CD4-positive, alpha-beta T cell treated with Interleukin-17A for 1 hour (primary cell): ENCODE measurements around the gene PDE3B.
"Not testable (repeated sequence)": the region's sequence is repeated elsewhere in the genome, so short reads cannot be mapped to it uniquely, and the experiment has no call there.

Experiments used
- DNase-seq: peaks from one replicate; pipeline ENCODE4 v3.0.0-alpha.2; 2020

The PDE3B gene

DNA sequence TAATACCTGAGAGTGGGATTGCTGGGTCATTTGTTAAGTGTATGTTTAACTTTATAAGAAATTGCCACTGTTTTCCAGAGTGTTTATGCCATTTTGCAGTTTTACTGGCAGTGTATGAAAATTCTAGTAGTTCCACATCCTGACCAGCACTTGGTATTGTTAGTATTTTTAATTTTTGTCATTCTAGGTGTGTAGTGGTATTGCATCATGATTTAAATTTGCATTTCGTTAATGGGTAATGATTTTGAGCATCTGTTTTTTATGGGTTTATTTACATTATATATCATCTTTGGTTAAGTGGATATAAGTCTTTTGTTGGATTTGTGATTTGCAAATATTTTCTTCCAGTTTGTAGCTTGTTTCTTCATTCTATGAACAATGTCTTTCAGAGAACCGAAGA lies 34.7 kb downstream of the PDE3B start:
- DNase-seq, result no peak

DNA sequence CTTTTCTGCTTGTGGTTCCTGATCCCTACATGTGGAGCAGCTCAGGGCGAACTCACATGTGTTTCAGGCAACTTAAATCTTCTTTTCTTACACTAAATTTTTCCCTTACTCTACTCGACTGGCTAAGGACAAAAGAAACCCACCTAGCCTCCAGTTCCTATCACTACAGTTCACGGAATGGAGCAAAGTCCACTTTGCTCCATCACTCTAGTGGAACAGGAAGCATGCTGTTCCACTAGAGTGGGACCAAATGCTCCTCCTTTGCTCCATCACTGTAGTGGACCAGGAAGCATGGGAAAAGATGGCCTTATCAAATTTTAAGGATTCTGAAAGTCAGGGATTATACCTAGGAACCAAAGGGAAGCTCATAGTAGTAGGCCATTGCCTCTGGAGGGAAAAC lies 36.1 kb downstream of the PDE3B start:
- DNase-seq, result no peak

DNA sequence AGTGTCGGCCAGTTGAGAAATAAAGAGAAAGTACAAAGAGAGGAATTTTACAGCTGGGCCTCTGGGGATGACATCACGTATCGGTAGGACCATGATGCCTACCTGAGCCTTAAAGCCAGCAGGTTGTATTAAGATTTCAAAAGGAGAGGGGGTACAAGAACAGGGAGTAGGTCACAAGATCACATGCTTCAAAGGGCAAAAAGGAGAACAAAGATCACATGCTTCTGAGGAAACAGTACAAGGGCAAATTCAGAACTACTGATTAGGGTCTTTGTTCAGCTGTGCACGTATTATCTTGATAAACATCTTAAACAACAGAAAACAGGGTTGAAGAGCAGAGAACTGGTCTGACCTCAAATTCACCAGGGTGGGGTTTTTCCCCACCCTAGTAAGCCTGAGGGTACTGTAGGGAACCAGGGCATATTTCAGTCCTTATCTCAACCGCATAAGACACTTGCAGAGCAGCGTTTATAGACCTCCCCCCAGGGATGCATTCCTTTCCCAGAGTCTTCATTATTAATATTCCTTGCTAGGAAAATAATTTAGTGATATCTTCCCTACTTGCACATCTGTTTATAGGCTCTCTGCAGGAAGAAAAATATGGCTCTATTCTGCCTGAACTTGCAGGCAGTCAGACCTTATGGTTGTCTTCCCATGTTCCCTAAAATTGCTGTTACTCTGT lies 40.8 kb downstream of the PDE3B start:
- DNase-seq, result not testable (repeated sequence)

DNA sequence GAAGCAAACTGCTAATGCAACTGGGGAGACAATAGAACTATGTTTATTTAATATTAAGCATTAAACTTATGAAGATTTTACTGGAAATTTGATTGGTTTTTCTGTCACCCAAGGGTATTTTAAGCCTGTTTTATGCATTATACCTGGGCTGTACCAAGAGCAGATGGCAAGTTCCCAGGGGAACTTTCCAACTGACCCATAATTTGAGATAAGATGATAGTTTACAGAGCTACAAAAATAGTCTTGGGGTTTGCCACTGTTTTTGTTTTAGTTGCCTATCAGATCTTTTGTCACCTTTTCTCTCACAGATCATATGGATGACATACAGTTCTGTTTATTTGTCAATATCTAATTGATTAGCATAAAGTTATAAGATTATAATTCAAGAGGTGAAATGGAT lies 43.9 kb downstream of the PDE3B start:
- no peak for DNase-seq

DNA sequence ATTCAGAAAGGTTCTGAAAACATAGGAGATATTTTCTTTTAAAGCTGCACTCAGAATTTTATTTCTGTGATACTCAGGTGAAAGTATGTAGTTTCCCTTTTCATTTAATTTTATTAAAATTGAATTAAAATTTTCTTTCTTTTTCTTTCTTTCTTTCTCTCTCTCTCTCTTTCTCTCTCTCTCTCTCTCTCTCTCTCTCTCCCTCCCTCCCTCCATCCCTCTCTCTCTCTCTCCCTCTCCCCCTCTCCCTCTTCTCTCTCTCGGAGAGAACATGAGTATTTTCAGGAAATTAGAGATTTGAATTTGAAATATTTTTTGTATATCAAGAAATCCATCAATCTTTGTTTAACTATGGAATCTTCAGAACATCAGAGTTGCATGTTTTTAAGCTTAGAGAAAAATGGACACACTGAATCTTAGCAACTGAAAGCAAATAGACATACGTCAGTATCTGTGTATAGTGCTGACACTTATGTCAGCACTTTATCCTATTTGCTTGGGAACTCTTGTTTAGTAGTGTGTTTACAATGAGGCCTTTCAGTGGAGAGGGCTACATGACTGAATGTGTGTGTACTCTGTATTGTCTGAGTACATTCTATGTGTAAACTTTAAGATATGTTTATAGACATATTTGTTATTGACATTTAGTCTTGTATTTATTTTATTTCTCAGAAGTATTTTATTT lies 44.5 kb downstream of the PDE3B start:
- peak; percentile 13 for DNase-seq

- DNase-seq, result not testable (repeated sequence)
These were observed 52.1 kb downstream of the PDE3B start for GRCh38 chr11:14695656-14696055.

DNA sequence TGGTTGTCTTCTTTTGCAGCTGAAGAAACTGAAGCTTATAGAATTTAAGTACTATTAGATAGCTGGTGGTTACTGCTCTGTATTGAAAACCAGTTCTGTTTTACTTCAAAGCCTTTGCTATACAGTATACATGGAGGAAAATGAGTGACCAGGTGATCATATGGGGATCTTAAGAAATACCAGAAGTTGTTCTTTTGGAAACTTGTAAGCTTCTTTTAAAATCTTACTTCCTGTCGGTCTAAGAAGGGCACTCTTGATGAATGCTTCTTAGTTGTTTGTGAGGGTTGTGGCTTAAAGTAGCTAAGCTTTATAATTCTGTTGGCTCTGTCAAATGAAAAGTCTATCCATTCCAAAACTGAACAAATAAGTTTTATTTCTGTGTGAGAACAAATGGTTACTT lies 55.2 kb downstream of the PDE3B start:
- no peak for DNase-seq

GRCh38 chr11:14700593-14700992 lies 57.0 kb downstream of the PDE3B start:
- no peak for DNase-seq

- no peak for DNase-seq
These were observed 59.2 kb downstream of the PDE3B start for GRCh38 chr11:14702760-14703159.

DNA sequence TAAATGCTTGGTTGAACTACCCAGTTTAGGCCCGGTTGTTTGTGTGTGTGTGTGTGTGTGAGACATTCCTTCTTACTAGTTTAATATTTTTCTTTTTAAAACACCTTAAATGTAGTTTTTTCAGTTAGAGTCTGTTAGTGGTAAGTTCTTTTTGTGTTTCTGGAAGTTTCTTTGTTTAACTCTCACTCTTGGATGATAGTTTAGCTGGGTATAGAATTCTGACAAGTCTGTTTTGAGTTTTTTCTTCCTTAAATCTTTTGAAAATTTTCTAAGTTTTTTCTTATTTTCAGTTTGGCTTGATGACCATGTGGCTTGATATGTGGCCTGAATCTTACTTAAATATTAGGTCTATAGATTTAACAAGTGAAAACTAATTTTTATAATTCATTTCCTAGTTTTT lies 60.1 kb downstream of the PDE3B start:
- DNase-seq, result no peak

DNA sequence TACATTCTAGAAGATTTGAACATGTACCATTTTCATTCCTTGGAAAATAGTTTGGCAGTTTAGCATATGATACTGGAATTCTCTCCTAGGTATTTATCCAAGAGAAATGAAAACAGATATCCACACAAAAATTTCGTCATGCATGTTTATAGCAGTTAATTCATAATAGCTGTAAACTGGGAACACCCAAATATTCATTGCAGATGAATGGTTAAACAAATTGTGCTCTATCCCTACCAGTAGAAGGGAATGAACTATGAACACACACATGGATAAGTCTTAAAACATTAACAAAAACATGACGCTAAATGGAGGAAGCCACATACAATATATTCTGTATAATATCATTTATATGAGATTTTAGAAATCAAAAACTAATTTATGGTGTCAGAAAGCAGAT lies 61.5 kb downstream of the PDE3B start:
- no peak for DNase-seq

GRCh38 chr11:14713496-14714244 lies 70.1 kb downstream of the PDE3B start:
- peak; percentile 70 for DNase-seq

- DNase-seq, result not testable (repeated sequence)
These were observed 72.1 kb downstream of the PDE3B start for GRCh38 chr11:14715669-14716068.

GRCh38 chr11:14722496-14722895 lies 78.9 kb downstream of the PDE3B start:
- DNase-seq, result no peak

GRCh38 chr11:14725150-14725549 lies 81.5 kb downstream of the PDE3B start:
- no peak for DNase-seq

GRCh38 chr11:14727215-14727614 lies 83.6 kb downstream of the PDE3B start:
- no peak for DNase-seq

- DNase-seq, result no peak
These were observed 84.1 kb downstream of the PDE3B start for GRCh38 chr11:14727746-14728145.

DNA sequence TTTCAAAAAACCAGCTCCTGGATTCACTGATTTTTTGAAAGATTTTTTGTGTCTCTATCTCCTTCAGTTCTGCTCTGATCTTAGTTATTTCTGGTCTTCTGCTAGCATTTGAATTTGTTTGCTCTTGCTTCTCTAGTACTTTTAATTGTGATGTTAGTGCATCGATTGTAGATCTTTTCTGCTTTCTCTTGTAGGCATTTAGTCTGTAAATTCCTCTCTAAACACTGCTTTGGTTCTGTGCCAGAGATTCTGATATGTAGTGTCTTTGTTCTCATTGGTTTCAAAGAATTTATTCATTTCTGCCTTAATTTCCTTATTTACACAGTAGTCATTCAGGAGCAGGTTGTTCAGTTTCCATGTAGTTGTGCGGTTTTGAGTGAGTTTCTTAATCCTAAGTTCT lies 96.9 kb downstream of the PDE3B start:
- not testable (repeated sequence) for DNase-seq

- no peak for DNase-seq
These were observed 97.6 kb downstream of the PDE3B start for GRCh38 chr11:14741195-14741594.

DNA sequence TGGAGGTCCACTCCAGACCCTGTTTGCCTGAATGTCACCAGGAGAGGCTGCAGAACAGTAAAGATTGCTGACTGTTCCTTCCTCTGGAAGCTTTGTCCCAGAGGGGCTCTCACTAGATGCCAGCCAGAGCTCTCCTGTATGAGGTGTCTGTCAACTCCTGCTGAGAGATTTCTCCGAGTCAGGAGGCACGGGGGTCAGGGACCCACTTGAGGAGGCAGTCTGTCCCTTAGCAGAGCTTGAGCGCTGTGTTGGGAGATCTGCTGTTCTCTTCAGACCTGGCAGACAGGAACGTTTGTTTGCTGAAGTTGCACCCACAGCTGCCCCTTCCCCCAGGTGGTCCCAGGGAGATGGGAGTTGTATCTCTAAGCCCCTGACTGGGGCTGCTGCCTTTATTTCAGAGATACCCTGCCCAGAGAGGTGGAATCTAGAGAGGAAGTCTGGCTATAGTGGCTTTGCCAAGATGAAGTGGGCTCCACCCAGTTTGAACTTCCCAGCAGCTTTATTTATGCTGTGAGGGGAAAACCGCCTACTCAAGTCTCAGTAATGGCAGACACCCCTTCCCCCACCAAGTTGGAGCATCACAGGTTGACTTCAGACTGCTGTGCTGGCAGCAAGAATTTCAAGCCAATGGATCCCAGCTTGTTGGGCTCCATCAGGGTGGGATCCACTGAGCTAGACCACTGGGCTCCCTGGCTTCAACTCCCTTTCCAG lies 99.4 kb downstream of the PDE3B start:
- DNase-seq, result no peak

GRCh38 chr11:14743667-14744066 lies 100.1 kb downstream of the PDE3B start:
- DNase-seq, result not testable (repeated sequence)

- DNase-seq, result no peak
These were observed 103.3 kb downstream of the PDE3B start for GRCh38 chr11:14746857-14747395.

DNA sequence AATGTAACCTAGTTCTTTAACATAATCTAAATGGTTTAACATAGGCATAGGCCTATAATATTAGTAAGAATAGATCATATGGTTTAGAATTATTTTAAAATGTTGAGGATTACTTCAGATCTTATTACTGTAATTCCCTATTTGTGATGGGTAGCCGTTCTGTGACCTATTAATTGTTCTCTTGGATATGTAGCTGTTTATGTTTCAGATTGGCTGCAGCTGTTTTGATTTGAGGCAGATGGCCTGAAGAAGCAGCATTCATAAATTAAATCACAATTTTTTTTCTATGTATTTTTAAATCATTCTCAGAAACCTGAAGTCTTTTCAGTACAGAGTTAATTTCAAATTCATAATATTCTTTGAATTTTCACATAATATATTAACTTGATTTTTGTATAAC lies 104.5 kb downstream of the PDE3B start:
- no peak for DNase-seq
